K562 (cell line): Measurements from ENCODE around the gene GLB1L. TPM values are rescaled to one million over a fixed set of nuclear protein-coding genes. Genes with fewer than 3 reads are reported as not detected.

Experiments used
- BCOR ChIP-seq: fragments of 450-650 bp; IDR thresholded peaks from 2 replicates; pipeline ENCODE4 v1.6.1; 2016
- CBX5 ChIP-seq: IDR thresholded peaks from 2 replicates; pipeline ENCODE4 v1.6.1; 2014; ENCODE audit warnings: low read depth, borderline replicate concordance
- CEBPB ChIP-seq: fragments of 450-650 bp; IDR thresholded peaks from 2 replicates; pipeline ENCODE4 v1.6.1; 2016; ENCODE audit warnings: missing genetic modification characterization, missing compliant biosample characterization
- CHD4 ChIP-seq: fragments of 200-600 bp; sonication (generic); IDR thresholded peaks from 3 replicates; pipeline ENCODE4 v1.6.1; 2012; ENCODE audit warnings: low read depth, mild to moderate bottlenecking, mixed read lengths, low read length, inconsistent platforms; ENCODE audit not compliant: insufficient read depth, insufficient replicate concordance, poor library complexity, severe bottlenecking
- DLX4 ChIP-seq: fragments of 250-450 bp; sonication (Bioruptor Pico); IDR thresholded peaks from 2 replicates; pipeline ENCODE4 v1.6.1; 2021; ENCODE audit warnings: mild to moderate bottlenecking
- ETV1 ChIP-seq: fragments of 450-650 bp; conservative IDR thresholded peaks from 2 replicates; pipeline ENCODE4 v1.6.1; 2016; ENCODE audit warnings: missing genetic modification characterization, control low read depth, low read depth, missing compliant biosample characterization
- HDAC8 ChIP-seq: fragments of 450-650 bp; IDR thresholded peaks from 2 replicates; pipeline ENCODE4 v1.6.1; 2016; ENCODE audit warnings: mild to moderate bottlenecking, missing genetic modification characterization, moderate library complexity, missing compliant biosample characterization
- HOXB6 ChIP-seq: fragments of 250-450 bp; sonication (Bioruptor Pico); IDR thresholded peaks from 2 replicates; pipeline ENCODE4 v1.5.1; 2022; ENCODE audit warnings: mild to moderate bottlenecking, borderline replicate concordance
- HSF4 ChIP-seq: fragments of 250-450 bp; sonication (Bioruptor Pico); IDR thresholded peaks from 2 replicates; pipeline ENCODE4 v2.1.2; 2022; ENCODE audit warnings: mild to moderate bottlenecking, moderate library complexity, borderline replicate concordance
- MAFG ChIP-seq: fragments of 450-650 bp; conservative IDR thresholded peaks from 2 replicates; pipeline ENCODE4 v1.6.1; 2016; ENCODE audit warnings: missing genetic modification characterization, missing compliant biosample characterization
- MTA1 ChIP-seq: fragments of 450-650 bp; IDR thresholded peaks from 2 replicates; pipeline ENCODE4 v1.6.1; 2017; ENCODE audit warnings: borderline replicate concordance
- POLR2B ChIP-seq: fragments of 450-650 bp; IDR thresholded peaks from 2 replicates; pipeline ENCODE4 v1.6.1; 2018; ENCODE audit warnings: low read depth; ENCODE audit not compliant: partially characterized antibody
- SMAD4 ChIP-seq: fragments of 250-450 bp; sonication (Bioruptor Pico); conservative IDR thresholded peaks from 2 replicates; pipeline ENCODE4 v1.8.0; 2021; ENCODE audit warnings: inconsistent platforms, mild to moderate bottlenecking, moderate library complexity
- SRSF1 ChIP-seq: fragments of 200-400 bp; formaldehyde crosslinking; IDR thresholded peaks from 2 replicates; pipeline ENCODE4 v1.6.1; 2017; ENCODE audit warnings: mild to moderate bottlenecking, low read depth, low read length, moderate library complexity
- TAL1 ChIP-seq: fragments of 450-650 bp; IDR thresholded peaks from 2 replicates; pipeline ENCODE4 v1.6.1; 2016; ENCODE audit warnings: mild to moderate bottlenecking
- THRA ChIP-seq: fragments of 450-650 bp; IDR thresholded peaks from 2 replicates; pipeline ENCODE4 v1.6.1; 2017; ENCODE audit warnings: mild to moderate bottlenecking, moderate library complexity
- U2AF2 ChIP-seq: fragments of 200-400 bp; formaldehyde crosslinking; optimal IDR thresholded peaks from 2 replicates; pipeline ENCODE3; 2017; ENCODE audit warnings: low read depth, mild to moderate bottlenecking, low read length
- ZC3H8 ChIP-seq: fragments of 450-650 bp; IDR thresholded peaks from 2 replicates; pipeline ENCODE4 v1.6.1; 2017
- ZNF146 ChIP-seq: IDR thresholded peaks from one replicate; pipeline ENCODE4 v1.6.1; 2018; ENCODE audit warnings: missing compliant biosample characterization; ENCODE audit not compliant: unreplicated experiment
- ZNF232 ChIP-seq: sonication (generic); formaldehyde crosslinking; IDR thresholded peaks from 2 replicates; pipeline ENCODE4 v1.8.0; 2022; ENCODE audit warnings: mild to moderate bottlenecking, missing genetic modification reagents
- ZNF644 ChIP-seq: fragments of 200-800 bp; sonication (Bioruptor generic); IDR thresholded peaks from 2 replicates; pipeline ENCODE4 v1.6.1; 2016; ENCODE audit warnings: low read depth, missing genetic modification characterization, missing compliant biosample characterization
- polyA plus RNA-seq, 8 experiments: library from polyadenylated mRNA; depleted of rRNA in 4 of 8; stranded (reverse) in 5 of 8; unstranded in 3 of 8; fragments of >200 nt; fragmentation: Nextera tagmentation in 2 of 8; fragmentation: Illumina TruSeq in 1 of 8; extraction: Ambion mirVana in 2 of 8; extraction: Trizol in 1 of 8; gene quantifications; 2 replicates each; pipeline versions ENCODE4 v1.2.1 to v1.2.3, GENCODE V29; 2011 to 2014; ENCODE audit warnings: inconsistent platforms in 1 of 8, missing spikeins in 1 of 8
- total RNA-seq, 7 experiments: library from RNA; depleted of rRNA in 6 of 7; stranded (reverse); fragments of >200 nt in 6 of 7; fragmentation: Illumina TruSeq in 2 of 7; extraction: Trizol in 2 of 7; gene quantifications; 2 replicates each; pipeline versions ENCODE4 v1.2.1 to v1.2.3, GENCODE V29; 2011 to 2021; ENCODE audit warnings: low replicate concordance in 1 of 7
- TF ChIP-seq, protein P1 (sequence below): IDR thresholded peaks from 3 replicates; pipeline ENCODE4 v1.6.1; 2011; ENCODE audit warnings: borderline replicate concordance, mild to moderate bottlenecking; ENCODE audit not compliant: insufficient read length, insufficient read depth
- TF ChIP-seq, protein P2 (sequence below): sonication (generic); formaldehyde crosslinking; IDR thresholded peaks from 2 replicates; pipeline ENCODE4 v1.8.1; 2022; ENCODE audit warnings: missing genetic modification reagents
- TF ChIP-seq, protein P3 (sequence below): sonication (generic); formaldehyde crosslinking; IDR thresholded peaks from 2 replicates; pipeline ENCODE4 v1.8.1; 2023; ENCODE audit warnings: mild to moderate bottlenecking, missing genetic modification reagents

GLB1L gene
- total and polyA plus RNA-seq, 9 of the 15 experiments (the other 6 are each of a cell fraction or from before 2014, with no cell fraction given): 0.42 to 2.9 (median 2.5) TPM

GRCh38 chr2:219245148-219245898, at the start of gene GLB1L, which contains the start of gene STK16 (continued):
- no peak for TF ChIP-seq CEBPB (tag)
- no peak for TF ChIP-seq ZNF644 (tag)
- no peak for TF ChIP-seq THRA
- no peak for TF ChIP-seq MAFG (tag)
- no peak for TF ChIP-seq HOXB6 (CRISPR knock-in tag)
- TF ChIP-seq CBX5: no peak
- TF ChIP-seq SRSF1: no peak
- TF ChIP-seq, protein P1, sequence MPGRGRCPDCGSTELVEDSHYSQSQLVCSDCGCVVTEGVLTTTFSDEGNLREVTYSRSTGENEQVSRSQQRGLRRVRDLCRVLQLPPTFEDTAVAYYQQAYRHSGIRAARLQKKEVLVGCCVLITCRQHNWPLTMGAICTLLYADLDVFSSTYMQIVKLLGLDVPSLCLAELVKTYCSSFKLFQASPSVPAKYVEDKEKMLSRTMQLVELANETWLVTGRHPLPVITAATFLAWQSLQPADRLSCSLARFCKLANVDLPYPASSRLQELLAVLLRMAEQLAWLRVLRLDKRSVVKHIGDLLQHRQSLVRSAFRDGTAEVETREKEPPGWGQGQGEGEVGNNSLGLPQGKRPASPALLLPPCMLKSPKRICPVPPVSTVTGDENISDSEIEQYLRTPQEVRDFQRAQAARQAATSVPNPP: no peak
- TF ChIP-seq DLX4 (CRISPR knock-in tag): no peak
- TF ChIP-seq U2AF2: no peak
- TF ChIP-seq BCOR: no peak
- no peak for TF ChIP-seq HDAC8 (tag)
- no peak for TF ChIP-seq TAL1
- TF ChIP-seq HSF4 (CRISPR knock-in tag): no peak
- TF ChIP-seq, protein P2, sequence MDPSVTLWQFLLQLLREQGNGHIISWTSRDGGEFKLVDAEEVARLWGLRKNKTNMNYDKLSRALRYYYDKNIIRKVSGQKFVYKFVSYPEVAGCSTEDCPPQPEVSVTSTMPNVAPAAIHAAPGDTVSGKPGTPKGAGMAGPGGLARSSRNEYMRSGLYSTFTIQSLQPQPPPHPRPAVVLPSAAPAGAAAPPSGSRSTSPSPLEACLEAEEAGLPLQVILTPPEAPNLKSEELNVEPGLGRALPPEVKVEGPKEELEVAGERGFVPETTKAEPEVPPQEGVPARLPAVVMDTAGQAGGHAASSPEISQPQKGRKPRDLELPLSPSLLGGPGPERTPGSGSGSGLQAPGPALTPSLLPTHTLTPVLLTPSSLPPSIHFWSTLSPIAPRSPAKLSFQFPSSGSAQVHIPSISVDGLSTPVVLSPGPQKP (CRISPR knock-in tag): peak; percentile 98
- no peak for TF ChIP-seq ZNF146 (CRISPR knock-in tag)
- TF ChIP-seq, protein P3, sequence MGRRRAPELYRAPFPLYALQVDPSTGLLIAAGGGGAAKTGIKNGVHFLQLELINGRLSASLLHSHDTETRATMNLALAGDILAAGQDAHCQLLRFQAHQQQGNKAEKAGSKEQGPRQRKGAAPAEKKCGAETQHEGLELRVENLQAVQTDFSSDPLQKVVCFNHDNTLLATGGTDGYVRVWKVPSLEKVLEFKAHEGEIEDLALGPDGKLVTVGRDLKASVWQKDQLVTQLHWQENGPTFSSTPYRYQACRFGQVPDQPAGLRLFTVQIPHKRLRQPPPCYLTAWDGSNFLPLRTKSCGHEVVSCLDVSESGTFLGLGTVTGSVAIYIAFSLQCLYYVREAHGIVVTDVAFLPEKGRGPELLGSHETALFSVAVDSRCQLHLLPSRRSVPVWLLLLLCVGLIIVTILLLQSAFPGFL (CRISPR knock-in tag): no peak
- peak; percentile 86 for TF ChIP-seq POLR2B
- no peak for TF ChIP-seq SMAD4 (CRISPR knock-in tag)
- no peak for TF ChIP-seq ZNF232
- TF ChIP-seq ETV1 (tag): peak; percentile 91
- TF ChIP-seq CHD4: no peak
- no peak for TF ChIP-seq ZC3H8
- peak; percentile 97 for TF ChIP-seq MTA1
